Skeletal muscle tissue (tissue), 4 donors: ENCODE measurements around the gene CDKN1A. TPM values are rescaled to one million over a fixed set of nuclear protein-coding genes. Genes with fewer than 3 reads are reported as not detected.

ENCODE experiments used
- H3K27ac ChIP-seq: one replicate; pipeline ENCODE4 v1.7.0; 2013; ENCODE audit warnings: mild to moderate bottlenecking, low read depth, low read length, inconsistent platforms
- H3K27me3 ChIP-seq, 3 donors: one replicate each; pipeline ENCODE4 v1.7.0; 2013; ENCODE audit warnings: low read length in 3 of 3; ENCODE audit not compliant: control insufficient read depth in 3 of 3, insufficient read depth in 3 of 3
- H3K36me3 ChIP-seq, 3 donors: one replicate each; pipeline ENCODE4 v1.7.0; 2013; ENCODE audit warnings: low read length in 3 of 3; ENCODE audit not compliant: control insufficient read depth in 3 of 3, insufficient read depth in 3 of 3
- H3K4me1 ChIP-seq, 3 donors: one replicate each; pipeline ENCODE4 v1.7.0; 2013; ENCODE audit warnings: low read length in 3 of 3, mild to moderate bottlenecking in 3 of 3; ENCODE audit not compliant: control insufficient read depth in 3 of 3, insufficient read depth in 3 of 3
- H3K4me3 ChIP-seq, 3 donors: one replicate each; pipeline ENCODE4 v1.7.0; 2013; ENCODE audit warnings: low read length in 3 of 3
- H3K9ac ChIP-seq, 3 donors: one replicate each; pipeline ENCODE4 v1.7.0; 2013; ENCODE audit warnings: low read length in 3 of 3, mild to moderate bottlenecking in 3 of 3, moderate library complexity in 2 of 3, low read depth in 1 of 3
- H3K9me3 ChIP-seq, 3 donors: one replicate each; pipeline ENCODE4 v1.7.0; 2013; ENCODE audit warnings: low read length in 3 of 3; ENCODE audit not compliant: control insufficient read depth in 3 of 3
- total RNA-seq: library from RNA; depleted of rRNA; stranded (reverse); fragments of >200 nt; gene quantifications from one replicate; pipeline ENCODE4 v1.2.3, GENCODE V29; 2014
- donor health status: Osteomylitis.

CDKN1A gene
- total RNA-seq, 1 donor from 2014 or later, result 62.1 TPM

GRCh38 chr6:36716476-36717093 lies 38.1 kb downstream of the CDKN1A start:
- H3K4me1 ChIP-seq, result no peaks in the 10 kb centered on the region
- no peaks in the 10 kb centered on the region for H3K27me3 ChIP-seq
- H3K9me3 ChIP-seq, result no peaks in the 10 kb centered on the region
- H3K36me3 ChIP-seq, result no peaks in the 10 kb centered on the region
- H3K9ac ChIP-seq, result no peak overlapping the region
- no peak overlapping the region for H3K27ac ChIP-seq
- H3K4me3 ChIP-seq, result no peak overlapping the region

- H3K9ac ChIP-seq, result no peak overlapping the region
- no peak overlapping the region for H3K27ac ChIP-seq
- no peaks in the 10 kb centered on the region for H3K4me1 ChIP-seq
- no peak overlapping the region for H3K4me3 ChIP-seq
- no peaks in the 10 kb centered on the region for H3K36me3 ChIP-seq
- no peaks in the 10 kb centered on the region for H3K27me3 ChIP-seq
- no peaks in the 10 kb centered on the region for H3K9me3 ChIP-seq
Observed at GRCh38 chr6:36717231-36717825, 38.8 kb downstream of the CDKN1A start.

DNA sequence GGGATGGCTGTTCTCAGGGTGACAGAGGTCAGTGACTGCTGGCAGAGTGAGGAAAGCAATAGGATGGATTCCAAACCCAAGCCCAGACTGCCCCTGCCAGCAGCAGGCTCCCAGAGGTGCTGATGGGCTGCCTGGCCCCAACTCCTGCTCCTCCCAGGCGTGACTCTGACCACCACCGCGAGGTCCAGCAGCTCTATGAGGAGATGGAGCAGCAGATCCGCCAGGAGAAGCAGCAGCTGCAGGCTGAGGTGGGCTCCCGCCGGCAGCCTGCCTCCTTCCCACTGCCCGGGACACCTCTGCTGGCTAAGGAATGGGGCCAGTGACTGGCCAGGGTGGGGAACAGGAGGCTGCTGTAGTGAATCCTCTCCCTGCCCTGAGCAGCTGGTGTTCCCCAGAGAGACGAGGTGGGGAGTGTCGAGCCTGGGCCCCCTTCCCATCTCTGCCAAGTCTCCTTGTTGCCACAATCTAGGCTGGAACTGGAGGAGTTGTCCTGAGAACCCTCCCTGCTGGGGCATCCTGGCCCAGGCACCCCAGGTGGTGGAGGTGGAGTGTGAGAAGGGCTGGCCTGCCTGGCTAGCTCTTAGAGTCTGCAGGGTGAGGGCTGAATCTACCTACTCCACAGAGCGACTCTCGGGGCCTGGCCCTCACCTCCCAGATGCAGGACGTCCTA lies 39.5 kb downstream of the CDKN1A start:
- Histone ChIP-seq H3K9ac (no peak overlapping the region), H3K9me3 (no peaks in the 10 kb centered on the region), H3K4me1 (no peaks in the 10 kb centered on the region), H3K36me3 (no peaks in the 10 kb centered on the region), H3K27ac (no peak overlapping the region), H3K27me3 (no peaks in the 10 kb centered on the region), H3K4me3 (no peak overlapping the region)

DNA sequence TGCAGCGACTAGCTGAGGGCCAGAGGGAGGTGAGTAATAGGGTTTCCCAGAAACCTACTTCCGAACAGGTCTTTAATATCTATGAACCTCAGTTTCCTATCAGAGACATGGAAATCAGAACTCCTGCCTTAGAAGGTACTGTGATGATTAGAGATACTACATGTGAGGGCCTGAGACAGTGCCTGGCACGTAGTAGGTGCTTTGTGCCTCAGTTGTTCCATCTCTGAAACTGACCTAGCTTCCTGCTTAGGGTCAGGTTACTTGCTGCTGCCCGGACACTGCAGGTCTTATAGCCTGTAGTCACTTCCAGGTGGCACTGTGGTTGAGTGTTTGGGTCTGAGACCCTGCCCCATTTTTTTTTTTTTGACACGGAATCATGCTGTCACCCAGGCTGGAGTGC lies 40.0 kb downstream of the CDKN1A start:
- Histone ChIP-seq H3K9ac (no peak overlapping the region), H3K27ac (no peak overlapping the region), H3K4me3 (no peak overlapping the region), H3K9me3 (no peaks in the 10 kb centered on the region), H3K36me3 (no peaks in the 10 kb centered on the region), H3K27me3 (no peaks in the 10 kb centered on the region), H3K4me1 (no peaks in the 10 kb centered on the region)

- no peak overlapping the region for H3K4me3 ChIP-seq
- H3K27me3 ChIP-seq, result no peaks in the 10 kb centered on the region
- H3K9me3 ChIP-seq, result no peaks in the 10 kb centered on the region
- H3K9ac ChIP-seq, result no peak overlapping the region
- no peaks in the 10 kb centered on the region for H3K4me1 ChIP-seq
- no peak overlapping the region for H3K27ac ChIP-seq
- H3K36me3 ChIP-seq, result no peaks in the 10 kb centered on the region
Observed at GRCh38 chr6:36719126-36719525, 40.6 kb downstream of the CDKN1A start.

GRCh38 chr6:36720251-36721141 lies 42.0 kb downstream of the CDKN1A start:
- no peaks in the 10 kb centered on the region for H3K36me3 ChIP-seq
- no peak overlapping the region for H3K4me3 ChIP-seq
- H3K9ac ChIP-seq, result no peak overlapping the region
- H3K27me3 ChIP-seq, result no peaks in the 10 kb centered on the region
- no peaks in the 10 kb centered on the region for H3K4me1 ChIP-seq
- no peak overlapping the region for H3K27ac ChIP-seq
- no peaks in the 10 kb centered on the region for H3K9me3 ChIP-seq

DNA sequence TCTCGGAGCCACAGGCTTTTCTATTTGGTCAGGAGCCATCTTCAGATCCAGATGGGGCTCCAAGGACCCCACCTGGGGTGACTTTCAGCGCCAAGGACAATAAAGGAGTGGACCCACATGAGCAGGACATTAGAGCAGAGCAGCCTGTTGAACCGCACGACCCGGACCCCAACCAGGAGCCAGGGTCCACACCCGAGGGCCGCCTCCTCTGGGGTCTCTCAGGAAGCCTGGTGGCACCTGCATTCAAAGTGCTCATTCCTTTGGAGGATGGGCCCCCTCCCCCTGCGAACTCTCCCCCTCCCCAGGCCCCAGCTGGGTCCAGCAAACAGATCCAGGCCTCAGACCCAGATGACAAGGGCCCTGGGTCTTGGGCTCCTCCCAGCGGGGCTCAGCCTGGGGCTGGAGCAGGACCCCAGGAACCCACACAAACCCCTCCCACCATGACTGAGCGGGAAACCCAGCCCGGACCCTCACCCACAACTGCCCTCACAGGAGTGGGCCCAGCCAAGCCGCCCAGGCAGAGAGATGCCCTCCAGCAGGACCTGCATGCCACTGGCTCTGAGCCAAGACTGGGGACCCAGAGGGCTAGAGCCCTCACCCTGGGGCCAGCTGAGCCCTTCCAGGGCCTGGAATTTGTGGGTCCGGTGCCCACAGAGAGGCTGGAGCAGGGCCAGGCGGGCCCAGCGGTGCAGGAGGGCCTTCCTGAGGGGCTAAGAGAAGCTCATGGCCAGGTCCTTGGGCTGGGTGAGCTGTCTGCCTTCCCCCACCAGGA lies 43.0 kb downstream of the CDKN1A start:
- Histone ChIP-seq H3K9ac (no peak overlapping the region), H3K4me3 (no peak overlapping the region), H3K27me3 (no peaks in the 10 kb centered on the region), H3K27ac (no peak overlapping the region), H3K9me3 (no peaks in the 10 kb centered on the region), H3K36me3 (no peaks in the 10 kb centered on the region), H3K4me1 (no peaks in the 10 kb centered on the region)

- Histone ChIP-seq H3K4me1 (no peaks in the 10 kb centered on the region), H3K9ac (no peak overlapping the region), H3K9me3 (no peaks in the 10 kb centered on the region), H3K36me3 (no peaks in the 10 kb centered on the region), H3K27ac (no peak overlapping the region), H3K27me3 (no peaks in the 10 kb centered on the region), H3K4me3 (no peak overlapping the region)
Observed at GRCh38 chr6:36722365-36722764, 43.9 kb downstream of the CDKN1A start.

- Histone ChIP-seq H3K4me3 (no peak overlapping the region), H3K4me1 (no peaks in the 10 kb centered on the region), H3K27me3 (no peaks in the 10 kb centered on the region), H3K36me3 (no peaks in the 10 kb centered on the region), H3K27ac (no peak overlapping the region), H3K9ac (no peak overlapping the region), H3K9me3 (no peaks in the 10 kb centered on the region)
Observed at GRCh38 chr6:36722879-36723278, 44.4 kb downstream of the CDKN1A start.
